Fibroblast of skin of right biceps (primary cell): Measurements from ENCODE around the gene ARL6IP1.

Experiments
- DNase-seq: peaks from one replicate; pipeline ENCODE4 v3.0.0-alpha.2; 2013

Gene ARL6IP1

DNA sequence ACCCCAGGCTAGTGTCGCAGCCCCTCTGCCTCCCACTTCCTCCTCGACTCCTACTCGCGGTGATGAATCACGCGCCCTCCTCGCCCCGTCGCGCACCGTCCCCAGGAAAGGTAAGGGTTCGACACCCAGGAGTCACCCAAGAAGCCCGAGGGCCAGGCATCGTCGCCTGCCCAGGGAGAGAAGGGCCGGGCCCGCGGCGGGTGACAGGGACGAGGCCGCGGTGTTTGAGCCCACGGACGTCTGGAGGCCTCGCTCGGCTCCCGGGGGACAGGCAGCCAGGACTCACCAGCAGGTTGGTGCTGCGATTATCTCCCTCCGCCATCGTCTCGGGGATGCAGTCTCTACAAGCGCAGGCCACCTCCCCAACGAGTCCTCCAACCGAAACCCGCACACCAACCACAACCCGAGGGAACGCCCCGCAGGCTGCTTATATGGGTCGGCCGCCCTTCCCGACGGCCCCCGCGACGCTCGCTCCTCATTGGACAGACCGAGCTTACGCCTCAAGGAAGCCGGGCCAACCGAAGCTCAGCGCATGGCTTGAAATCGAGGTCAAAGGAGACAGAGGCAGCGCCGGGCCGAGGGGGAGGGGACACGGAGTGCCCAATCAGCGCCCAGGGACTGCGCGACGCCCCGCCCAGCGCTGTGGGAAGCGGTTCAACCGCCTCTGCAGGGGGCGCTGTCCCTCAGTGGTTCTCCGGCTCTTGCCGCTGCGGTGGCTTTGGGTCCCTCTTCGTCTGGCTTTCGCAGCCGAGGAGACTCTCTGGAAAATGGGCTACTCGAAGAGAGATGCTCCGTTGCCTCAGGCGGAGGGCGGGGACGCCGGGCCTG, at the start of gene ARL6IP1:
TSS of gene ARL6IP1 (minus strand) at position 405 of the 828 bp plus-strand sequence. CDS start at position 322, 83 bp downstream.
- DNase-seq, result peak; percentile 100

DNA sequence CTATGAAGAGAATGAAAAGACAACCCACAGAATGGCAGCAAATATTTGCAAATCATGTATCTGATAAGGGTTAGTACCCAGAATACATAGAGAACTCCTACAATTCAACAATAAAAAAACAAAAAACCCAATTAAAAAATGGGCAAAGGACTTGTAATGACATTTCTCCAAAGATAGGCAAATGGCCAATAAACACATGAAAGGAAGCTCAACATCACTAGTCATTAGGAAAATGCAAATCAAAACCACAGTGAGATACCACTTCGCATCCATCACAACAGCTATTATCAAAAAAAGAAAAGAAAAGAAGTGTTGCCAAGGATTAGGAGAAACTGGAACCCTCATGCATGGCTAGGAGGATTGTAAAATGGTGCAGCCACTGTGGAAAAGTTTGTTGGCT, 45.1 kb upstream of the ARL6IP1 start:
- DNase-seq, result no peak

DNA sequence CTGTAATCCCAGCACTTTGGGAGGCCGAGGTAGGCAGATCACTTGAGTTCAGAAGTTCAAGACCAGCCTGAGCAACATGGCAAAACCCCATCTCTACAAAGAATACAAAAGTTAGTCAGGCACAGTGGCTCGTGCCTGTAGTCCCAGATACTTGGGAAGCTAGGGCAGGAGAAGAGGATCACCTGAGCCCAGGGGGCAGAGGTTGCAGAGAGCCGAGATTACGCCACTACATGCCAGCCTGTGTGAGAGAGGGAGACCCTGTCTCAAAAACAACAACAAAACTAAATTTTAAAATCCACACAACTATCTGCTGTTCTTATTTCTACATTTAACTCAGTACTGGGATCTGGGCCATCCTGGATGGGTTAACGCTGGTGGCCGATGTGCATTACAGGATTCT, 41.2 kb upstream of the ARL6IP1 start:
- no peak for DNase-seq

DNA sequence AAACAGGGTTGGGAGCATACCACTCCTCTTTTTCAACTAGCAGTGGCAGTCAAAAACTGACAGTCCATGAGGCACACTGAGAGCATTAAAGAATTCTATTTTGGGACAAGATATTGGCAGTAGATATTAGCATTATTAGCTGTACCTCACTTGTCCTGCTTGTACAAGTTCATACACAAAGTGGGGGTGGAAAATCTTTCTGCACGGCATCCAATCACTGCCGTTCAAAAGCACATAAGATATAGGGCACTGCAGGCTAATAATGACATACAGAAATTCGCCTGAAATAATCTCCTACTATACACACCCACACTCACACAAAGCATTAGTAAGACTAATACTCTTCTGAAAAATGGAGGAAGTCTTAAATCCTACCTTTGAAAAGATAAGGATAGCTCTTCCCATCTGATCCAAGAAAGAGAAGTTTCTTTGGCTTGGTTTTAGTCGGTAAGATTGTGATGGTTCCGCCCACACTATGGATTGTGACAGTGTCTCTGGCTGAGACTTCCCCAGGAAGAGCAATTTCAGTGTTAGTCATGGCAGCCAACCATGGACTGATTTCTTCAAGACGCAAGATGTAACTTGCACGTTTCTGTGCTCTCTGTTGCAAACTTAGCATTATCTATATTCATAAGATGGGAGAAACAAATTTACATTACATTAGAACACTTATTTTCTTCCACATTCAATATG, 40.6 kb upstream of the ARL6IP1 start:
- DNase-seq, result no peak

DNA sequence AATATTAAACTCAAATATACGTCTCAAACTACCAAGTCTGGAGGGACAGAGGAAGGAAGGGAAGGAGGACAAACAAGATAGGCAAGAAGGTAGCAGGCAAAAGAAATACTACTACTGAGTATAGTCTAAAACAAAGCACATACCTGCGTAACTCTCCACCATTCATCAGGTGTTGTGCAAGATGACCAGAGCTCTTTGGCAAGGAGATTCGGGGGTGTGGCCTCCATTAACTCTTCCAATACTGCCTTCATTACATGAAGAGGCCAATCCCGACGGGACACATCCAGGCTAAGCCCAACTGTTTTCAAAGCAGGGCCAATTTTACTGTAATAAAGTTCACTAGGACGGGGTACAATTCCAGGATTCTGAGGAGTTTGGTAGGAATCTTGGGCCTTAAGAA, 38.2 kb upstream of the ARL6IP1 start:
- no peak for DNase-seq

DNA sequence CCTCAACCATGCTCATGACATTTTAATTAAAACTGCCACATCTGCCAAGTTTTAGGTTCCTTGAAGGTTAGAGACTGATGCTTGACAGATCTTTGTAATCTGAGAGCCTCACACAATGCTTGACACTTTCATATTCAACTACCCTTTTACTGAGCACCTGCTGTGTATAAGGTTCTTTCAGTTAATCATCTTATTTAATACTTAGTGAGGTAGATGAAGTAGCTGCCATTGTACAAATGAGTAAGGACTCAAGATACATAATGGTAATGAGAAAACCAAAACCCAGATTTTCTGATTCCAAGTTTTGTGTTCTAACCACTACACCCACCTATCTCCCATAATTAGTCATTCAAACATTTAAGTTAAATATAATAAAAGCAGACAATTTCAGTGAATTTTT, 35.4 kb upstream of the ARL6IP1 start:
- DNase-seq, result no peak

DNA sequence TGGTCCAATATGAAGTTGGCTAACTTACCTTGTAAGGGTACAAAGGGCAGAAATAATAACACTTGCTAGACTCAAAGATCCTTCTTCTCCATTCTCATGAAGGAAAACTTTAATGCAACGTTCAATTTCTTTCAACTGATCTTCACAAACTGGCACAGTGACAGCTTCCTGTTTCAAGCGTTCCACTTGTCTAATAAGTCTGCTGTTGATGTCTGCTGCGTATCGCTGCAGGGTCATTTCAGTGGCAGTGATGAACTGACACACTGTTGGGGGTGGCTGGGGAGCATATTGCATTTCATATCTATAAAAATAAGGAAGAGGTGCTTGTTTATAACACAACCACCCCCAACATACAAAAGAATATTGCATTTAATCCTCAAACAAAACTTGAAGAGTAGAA, 33.5 kb upstream of the ARL6IP1 start:
- DNase-seq, result no peak

DNA sequence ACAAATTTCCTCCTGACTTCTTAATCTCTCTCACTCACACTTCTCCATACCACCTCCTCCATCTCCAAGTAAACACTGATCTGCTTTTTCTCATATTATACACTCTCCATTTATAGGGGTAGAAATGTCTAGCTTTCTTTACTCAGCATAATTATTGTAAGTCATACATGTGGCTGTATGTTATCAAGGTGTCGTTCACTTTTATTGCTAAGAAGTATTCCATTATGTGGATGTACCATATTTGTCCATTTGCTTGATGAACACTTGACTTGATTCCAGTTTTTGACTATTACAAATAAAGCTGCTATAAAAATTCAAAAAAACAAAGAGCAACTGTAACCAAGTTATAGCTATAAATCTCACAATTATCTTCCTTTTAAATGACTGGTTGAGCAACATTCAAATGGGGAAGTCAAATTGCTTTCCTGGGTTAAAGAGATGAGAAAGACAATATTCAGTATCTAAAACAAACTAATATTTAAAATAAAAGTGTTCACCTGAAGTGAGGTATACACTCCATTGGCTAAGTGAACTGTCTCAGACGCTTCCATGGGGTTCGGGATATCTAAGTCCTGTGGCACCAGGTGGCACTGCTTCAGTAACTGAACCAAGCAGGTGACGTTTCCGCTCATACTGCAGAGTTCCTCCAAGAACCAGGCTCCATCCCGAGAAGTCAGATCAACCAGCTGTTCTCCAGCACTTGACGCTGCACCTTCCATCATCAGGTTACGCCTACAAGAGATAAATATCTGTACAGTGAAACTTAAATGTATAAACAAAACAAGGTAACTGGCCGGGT, 32.6 kb upstream of the ARL6IP1 start:
- DNase-seq, result no peak

DNA sequence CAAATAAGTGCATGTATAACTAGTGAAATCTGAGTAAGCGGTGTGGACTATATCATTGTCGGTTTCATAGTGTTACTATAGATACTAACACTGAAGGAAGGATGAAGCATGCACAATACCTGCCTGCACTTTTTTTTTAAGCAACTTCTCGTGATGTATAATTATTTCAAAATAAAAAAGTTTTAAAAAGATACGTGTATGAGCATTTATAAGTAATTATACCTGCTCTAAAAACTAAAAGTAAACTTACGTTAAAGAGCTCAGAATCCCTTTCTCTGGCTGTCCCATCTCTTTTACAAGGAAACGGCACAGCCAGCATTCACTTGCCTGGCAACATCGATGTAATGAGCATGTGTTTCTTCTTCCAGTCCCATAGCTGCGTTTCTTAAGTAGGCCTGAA, 31.3 kb upstream of the ARL6IP1 start:
- DNase-seq, result no peak

DNA sequence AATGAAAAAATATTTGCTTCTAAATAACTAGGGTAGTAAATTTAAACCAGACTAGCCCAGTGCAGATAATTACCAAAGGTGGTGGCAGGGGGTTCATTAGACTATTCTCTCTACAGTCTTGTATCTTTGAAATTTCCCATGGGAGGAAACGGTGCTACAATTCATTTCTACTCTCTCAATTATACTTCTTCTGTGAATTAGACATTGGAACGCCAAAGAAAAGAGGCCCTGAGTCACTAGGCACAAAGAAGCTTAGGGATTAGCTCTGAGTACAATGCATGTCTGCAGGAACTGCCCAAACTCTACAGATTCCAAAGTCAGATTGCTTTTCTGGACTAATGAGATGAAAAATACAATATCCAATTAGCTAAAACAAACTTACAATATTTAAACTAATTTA, 30.7 kb upstream of the ARL6IP1 start:
- DNase-seq, result no peak

DNA sequence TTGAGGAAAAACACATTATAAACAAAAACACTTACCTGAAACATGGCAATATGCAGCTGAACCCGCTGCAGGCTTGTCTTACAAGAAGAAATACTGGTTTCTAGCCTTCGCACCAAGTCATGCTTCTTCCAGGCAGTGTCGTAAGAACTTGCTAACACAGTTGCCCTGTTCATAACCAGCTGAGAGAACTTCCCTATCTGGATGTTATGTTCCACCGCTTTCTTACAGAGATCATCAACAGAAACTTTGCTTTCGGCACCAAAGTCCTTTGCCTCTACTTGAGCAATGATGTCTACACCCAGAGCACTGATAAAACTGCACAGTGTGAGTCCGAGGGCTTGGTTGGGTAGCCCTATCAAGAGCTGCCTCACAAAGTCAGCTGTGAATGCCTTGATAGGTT, 27.9 kb upstream of the ARL6IP1 start:
- DNase-seq, result no peak

DNA sequence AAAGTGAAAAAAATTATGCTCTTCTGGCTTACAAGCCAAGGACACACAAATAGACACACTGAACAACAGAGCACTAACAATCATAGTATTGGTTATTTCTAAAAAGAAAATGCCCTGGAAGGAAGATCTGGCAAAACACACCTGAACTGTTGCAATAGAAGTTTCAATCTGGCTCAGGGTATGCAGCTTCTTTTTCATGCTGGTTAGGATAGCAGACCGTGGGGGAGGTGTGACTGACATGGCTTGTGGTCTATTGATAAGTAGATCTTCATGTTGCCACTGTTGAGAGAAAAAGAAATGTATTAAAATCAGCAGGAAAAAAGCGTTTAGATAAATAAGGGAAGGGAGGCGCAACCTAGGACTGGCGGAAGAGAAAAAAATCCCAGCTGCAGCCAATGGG, 26.5 kb upstream of the ARL6IP1 start:
- no peak for DNase-seq

DNA sequence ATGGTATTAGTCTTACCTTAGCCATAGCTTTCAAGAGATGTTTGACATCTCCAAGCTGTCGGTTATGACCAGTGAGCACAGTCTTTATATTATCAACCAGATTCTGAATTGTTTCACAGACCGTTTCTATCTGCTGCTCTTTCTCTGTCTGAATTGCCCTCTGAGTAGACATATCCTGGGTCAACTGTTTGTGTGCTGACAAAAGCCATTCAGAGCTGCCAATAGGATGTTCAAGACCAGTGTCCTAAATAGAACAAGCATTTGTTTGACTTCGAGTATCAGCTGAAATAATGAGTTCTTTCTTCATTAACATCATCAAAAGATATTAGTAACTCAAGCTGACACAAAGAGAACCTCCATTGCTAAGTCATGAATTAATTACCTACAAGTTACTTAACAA, 14.9 kb upstream of the ARL6IP1 start:
- no peak for DNase-seq

DNA sequence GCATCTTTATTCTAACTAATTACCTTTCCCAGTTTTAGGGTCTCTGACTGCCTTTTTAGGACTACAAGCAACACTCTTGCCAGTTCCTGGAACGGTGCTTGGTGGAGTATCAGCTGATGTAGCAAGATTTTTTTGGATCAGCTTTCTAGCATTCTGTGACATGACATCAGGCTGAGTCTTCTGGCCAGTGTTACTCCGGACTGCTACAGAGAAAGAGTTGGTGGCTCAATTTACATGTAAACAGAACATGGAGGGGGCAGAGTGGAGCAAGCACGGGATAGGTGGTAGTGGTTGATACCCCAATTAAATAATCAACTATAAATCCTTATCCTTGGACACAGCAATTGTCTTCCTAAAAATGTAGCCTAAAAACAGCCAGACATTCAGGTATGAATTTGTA, 10.6 kb upstream of the ARL6IP1 start:
- no peak for DNase-seq

DNA sequence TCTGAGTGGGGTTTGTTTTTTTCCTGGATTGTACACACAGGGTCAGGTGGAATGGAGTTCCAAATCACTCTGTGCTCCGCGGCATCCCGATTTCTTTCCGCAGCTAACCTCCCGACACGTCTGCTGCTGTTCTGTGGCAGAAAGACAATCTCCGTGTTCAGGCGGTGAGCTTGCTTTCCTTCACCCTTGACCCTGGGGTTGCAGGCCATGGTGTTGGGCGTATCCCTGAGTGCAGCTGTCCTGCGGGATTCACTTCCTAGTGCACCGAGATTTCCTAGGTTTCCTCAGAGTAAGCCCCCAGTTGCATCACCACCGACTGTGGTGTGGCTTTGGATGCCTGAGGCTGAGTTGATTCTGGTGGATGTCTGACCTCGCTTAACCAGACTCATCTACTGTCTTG, 7.8 kb upstream of the ARL6IP1 start:
- DNase-seq, result no peak

DNA sequence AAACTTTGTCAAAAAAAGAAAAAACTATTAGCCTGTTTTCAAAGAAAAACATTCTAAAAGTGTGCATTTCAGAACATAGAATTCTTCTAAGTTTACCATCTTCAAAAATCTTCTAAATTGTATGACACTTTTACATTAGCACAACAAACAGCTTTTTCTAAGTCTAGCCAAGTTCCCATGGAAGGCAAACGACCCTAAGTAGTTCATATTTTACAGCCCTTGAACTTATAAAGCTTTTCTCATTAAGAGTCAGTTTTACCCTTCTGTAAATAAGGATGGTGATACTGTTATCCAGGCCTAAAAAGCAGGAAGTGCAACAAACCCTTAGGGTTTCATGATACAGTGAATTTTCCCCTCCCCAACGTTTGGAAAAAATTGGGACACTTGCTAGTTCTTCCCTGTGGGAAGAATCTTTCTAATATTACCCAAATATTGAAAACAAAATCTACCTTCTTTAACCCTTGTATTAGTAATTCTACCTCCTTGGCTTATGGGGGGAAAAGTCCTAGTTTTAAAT, 4.0 kb upstream of the ARL6IP1 start:
- no peak for DNase-seq

DNA sequence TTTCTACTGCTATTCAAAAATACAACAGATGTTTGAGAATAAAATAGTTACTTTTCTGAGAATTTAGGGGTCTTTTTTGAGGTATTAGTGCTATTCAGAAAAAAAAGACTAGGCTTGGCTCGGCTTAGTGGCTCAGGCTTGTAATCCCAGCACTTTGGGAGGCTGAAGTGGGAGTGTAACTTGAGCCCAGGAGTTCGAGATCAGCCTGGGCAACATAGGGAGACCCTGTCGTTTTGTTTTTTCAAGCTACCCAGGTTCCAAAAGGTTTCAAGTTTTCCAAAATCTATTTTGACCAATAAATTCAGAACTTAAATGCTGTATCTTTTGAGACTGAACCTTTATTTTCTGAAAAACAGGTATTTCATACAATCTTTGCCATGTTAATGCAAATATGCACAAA, 3.2 kb upstream of the ARL6IP1 start:
- DNase-seq, result no peak

DNA sequence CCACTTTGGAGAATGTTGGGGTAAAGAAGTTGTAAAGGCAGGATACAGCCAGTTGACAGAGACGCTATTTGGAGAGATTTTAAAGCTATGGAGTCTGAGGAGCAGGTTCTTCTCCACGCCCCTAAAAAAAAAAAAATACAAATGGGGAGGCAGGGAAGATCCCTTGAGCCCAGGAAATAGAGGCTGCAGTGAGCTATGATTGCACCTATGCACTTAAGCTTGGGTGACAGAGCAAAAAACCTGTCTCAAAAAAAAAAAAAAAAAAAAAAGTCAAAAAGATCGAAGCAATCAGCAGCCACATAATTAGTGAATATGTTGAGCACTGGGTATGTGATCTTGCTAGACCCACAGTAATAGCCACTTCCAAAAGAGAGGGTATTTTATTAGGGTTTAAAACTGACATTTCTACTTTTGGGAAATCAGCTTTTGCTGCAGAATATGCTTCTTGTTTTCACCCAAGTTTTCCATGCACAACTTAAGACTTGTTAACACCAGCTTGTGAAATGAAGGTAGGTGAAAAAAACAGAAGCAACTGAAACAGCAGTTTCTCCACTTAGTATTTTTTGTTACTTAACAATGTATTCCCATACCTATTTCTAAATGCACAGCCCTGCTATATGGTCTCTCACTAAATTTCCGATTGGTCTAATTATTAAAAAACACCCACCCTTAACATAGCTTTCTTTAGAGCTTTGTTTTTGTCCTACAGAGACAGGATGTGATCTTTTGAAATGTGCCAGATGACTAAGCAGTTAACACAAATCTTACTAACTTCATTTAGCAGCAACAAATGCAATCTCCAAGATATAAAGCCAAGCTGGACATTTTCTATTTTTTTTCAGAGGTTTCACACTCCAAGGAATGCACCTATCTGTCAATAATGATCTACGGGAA, 2.5 kb upstream of the ARL6IP1 start:
- peak; percentile 33 for DNase-seq

DNA sequence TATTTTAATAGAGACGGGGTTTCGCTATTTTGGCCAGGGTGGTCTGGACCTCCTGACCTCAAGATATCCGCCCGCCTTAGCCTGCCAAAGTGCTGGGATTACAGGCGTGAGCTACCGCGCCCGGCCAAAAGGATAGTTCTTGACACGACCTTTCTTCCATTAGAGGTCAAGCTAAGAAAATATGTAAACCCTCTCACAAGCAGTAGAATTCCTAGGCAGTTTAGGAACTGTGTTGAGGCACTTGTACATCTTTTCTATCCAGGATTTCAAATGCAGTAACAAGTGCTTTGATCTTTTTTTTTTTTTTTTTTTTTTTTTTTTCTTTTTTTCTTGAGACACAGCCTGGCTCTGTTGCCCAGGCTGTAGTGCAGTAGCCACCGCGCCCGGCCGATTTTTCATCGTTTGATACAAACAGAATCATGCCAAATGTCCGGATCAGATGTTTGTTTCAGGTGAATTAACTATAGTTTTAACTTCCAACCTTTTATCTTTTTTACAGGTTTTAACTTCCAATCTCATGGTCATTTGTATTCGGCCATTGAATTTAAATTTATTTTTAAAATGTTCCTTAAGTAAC, 1.5 kb upstream of the ARL6IP1 start:
- no peak for DNase-seq

DNA sequence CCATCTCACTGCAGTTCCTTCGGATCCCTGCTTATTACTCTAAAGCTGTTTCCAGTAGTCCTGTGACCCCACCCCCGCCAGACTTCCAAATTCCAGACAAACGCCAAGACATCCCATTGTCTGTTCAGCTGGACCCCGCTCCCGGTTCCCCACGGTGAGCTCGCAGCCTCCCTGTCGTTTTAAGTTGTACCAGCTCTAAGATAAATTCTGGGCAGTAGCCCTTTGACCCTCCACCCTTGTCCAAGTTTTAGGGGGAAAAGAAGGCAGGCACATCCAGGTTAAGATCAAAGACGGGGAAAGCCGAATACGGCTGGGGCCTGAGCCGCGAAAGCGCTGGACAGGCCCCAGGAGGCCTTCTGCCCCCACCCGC, 589 bp downstream of the ARL6IP1 start:
- peak; percentile 18 for DNase-seq

DNA sequence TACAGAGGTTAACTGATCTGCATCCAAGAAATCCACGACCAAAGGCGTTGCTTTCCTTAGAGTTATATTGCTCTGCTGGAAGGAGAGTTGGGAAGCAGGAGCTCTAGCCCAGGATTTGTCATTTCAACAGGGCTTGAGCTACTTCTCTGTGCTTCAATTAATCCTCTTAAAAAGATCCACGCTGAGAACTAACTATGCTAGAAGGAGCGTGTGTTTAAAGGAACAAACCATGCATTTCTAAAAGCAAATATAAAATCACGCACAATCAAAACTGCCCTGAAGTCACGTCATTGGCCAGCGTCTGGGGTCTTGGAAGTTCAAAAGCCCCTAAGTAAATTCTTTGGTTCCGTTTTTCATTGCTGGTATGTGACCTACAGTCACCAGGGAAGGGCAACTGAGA, 1.1 kb downstream of the ARL6IP1 start:
- no peak for DNase-seq

DNA sequence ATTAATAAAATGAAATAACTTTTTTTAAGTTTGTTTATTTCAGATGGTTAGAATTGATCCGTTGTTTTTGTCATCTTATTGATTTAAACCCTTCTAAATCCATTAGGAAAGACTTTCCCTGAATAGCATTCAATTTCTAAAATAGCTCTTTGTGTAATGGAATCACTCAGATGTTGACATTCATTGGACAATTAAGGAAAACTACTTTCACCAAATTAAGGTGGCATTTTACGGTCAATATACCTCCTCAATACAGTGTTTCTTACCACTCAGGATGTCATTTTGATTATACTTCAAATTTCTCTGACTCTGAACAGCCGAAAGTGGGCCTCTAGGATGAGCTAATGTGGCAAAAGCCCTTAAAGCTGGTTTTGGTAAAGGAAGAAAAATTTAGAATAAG, 1.8 kb downstream of the ARL6IP1 start:
- no peak for DNase-seq
